MM.1S (cell line): ENCODE data around the gene HLA-E.

Source experiments
- CTCF ChIP-seq: fragments of 300-600 bp; sonication (generic); IDR thresholded peaks from 2 replicates; pipeline ENCODE4 v1.5.1; 2016; ENCODE audit warnings: antibody characterized with exemption, low read length, mixed read lengths
- EZH2 ChIP-seq: fragments of 300-600 bp; sonication (generic); optimal IDR thresholded peaks from 2 replicates; pipeline ENCODE3; 2017; ENCODE audit warnings: low read depth, mild to moderate bottlenecking, antibody characterized with exemption, low read length, mixed read lengths
- EZH2phosphoT487 ChIP-seq: fragments of 300-600 bp; sonication (generic); IDR thresholded peaks from 2 replicates; pipeline ENCODE4 v1.6.1; 2018; ENCODE audit warnings: antibody characterized with exemption, low read length

DNA sequence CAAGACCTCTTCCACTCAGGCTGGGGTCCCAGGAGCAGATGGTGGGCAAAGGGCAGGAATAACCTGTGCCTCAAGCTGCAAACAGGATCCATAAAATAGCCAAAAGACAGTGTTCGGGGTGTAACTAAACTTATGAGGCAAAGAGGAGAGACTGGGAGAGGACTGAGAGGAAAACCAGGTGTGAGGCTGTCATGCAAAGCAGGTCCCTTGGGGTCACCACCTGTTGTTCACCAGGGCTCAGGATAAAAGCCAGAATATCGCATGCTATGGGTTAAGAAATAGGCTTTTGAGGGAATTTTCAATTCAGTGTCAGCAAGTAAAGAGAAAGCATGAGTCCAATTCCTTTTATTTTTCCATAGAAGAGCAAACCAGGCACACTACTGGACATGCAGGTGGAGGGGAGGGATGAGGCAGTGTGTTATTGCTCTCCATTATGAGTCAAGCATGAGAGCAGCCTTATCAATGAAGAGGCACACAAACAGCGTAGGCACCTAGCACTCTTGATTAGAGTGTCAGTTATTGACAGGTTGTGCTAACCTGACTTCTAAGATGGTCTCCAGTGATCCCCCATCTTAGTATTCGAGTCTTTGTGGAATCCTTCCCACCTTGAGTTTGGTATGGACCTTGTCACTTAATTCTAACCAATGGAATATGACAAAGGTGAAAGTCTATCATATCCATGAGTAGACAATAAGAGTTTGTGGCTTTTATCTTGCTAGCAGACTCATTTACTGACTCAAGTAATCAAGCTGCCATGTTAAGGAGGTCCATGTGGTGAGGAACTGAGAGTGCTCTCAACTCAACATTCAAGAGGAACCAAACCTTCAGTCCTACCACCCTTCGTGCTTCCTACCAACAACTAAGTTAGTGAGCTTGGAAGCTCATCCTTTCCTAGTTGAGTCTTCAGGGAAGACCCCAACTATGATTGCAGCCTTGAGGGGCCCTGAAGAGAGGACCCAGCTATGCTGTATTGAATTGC is 18.8 kb downstream of the HLA-E start:
- TF ChIP-seq CTCF (no peak), EZH2 (no peak), EZH2phosphoT487 (no peak)
